MM.1S (cell line): ENCODE data around the gene LGALS12.
A peak's percentile ranks its signal among the peaks of the same experiment; 100 is the strongest.

Experiments used
- DNase-seq: peaks from one replicate; pipeline ENCODE4 v3.0.0-alpha.2; 2015
- H2AFZ ChIP-seq: fragments of 300-600 bp; sonication (generic); 2 replicates; pipeline ENCODE4 v1.6.0; 2016; ENCODE audit warnings: antibody characterized with exemption, low read length
- H3F3A ChIP-seq: fragments of 300-600 bp; sonication (generic); 2 replicates; pipeline ENCODE4 v1.6.1; 2016; ENCODE audit warnings: mild to moderate bottlenecking, antibody characterized with exemption, low read length, moderate library complexity, mixed read lengths; ENCODE audit not compliant: insufficient read depth
- H3K27ac ChIP-seq: fragments of 300-600 bp; sonication (generic); 2 replicates; pipeline ENCODE4 v1.5.1; 2016; ENCODE audit warnings: mild to moderate bottlenecking, low read length
- H3K27me3 ChIP-seq: fragments of 300-600 bp; sonication (generic); replicated peaks from 2 replicates; pipeline ENCODE4 v1.6.0; 2016; ENCODE audit warnings: low read length; ENCODE audit not compliant: insufficient read depth
- H3K36me3 ChIP-seq: fragments of 300-600 bp; sonication (generic); replicated peaks from 2 replicates; pipeline ENCODE4 v1.6.1; 2016; ENCODE audit warnings: mild to moderate bottlenecking, low read length, mixed read lengths; ENCODE audit not compliant: insufficient read depth
- H3K4me1 ChIP-seq: fragments of 300-600 bp; sonication (generic); 2 replicates; pipeline ENCODE4 v1.6.1; 2016; ENCODE audit warnings: low read length, mixed read lengths
- H3K4me2 ChIP-seq: fragments of 300-600 bp; sonication (generic); 2 replicates; pipeline ENCODE4 v1.6.0; 2016; ENCODE audit warnings: low read depth, low read length
- H3K4me3 ChIP-seq: fragments of 300-600 bp; sonication (generic); 2 replicates; pipeline ENCODE4 v1.5.1; 2016; ENCODE audit warnings: low read length, mixed read lengths
- H3K79me2 ChIP-seq: fragments of 300-600 bp; sonication (generic); 2 replicates; pipeline ENCODE4 v1.6.1; 2016; ENCODE audit warnings: mixed run types, low read length, mixed read lengths
- H3K9ac ChIP-seq: fragments of 300-600 bp; sonication (generic); 2 replicates; pipeline ENCODE4 v1.6.1; 2016; ENCODE audit warnings: low read length, mixed read lengths
- H3K9me2 ChIP-seq: fragments of 300-600 bp; sonication (generic); replicated peaks from 2 replicates; pipeline ENCODE4 v1.6.1; 2016; ENCODE audit warnings: mild to moderate bottlenecking, low read length, mixed read lengths; ENCODE audit not compliant: insufficient read depth
- H3K9me3 ChIP-seq: fragments of 300-600 bp; sonication (generic); replicated peaks from 2 replicates; pipeline ENCODE4 v1.6.1; 2016; ENCODE audit warnings: mild to moderate bottlenecking, low read length, mixed read lengths; ENCODE audit not compliant: insufficient read depth
- H4K20me1 ChIP-seq: fragments of 300-600 bp; sonication (generic); 2 replicates; pipeline ENCODE4 v1.6.1; 2016; ENCODE audit warnings: mild to moderate bottlenecking, low read length, moderate library complexity, mixed read lengths; ENCODE audit not compliant: insufficient read depth
- CTCF ChIP-seq: fragments of 300-600 bp; sonication (generic); IDR thresholded peaks from 2 replicates; pipeline ENCODE4 v1.5.1; 2016; ENCODE audit warnings: antibody characterized with exemption, low read length, mixed read lengths
- EZH2 ChIP-seq: fragments of 300-600 bp; sonication (generic); optimal IDR thresholded peaks from 2 replicates; pipeline ENCODE3; 2017; ENCODE audit warnings: low read depth, mild to moderate bottlenecking, antibody characterized with exemption, low read length, mixed read lengths
- EZH2phosphoT487 ChIP-seq: fragments of 300-600 bp; sonication (generic); IDR thresholded peaks from 2 replicates; pipeline ENCODE4 v1.6.1; 2018; ENCODE audit warnings: antibody characterized with exemption, low read length

The LGALS12 gene

GRCh38 chr11:63558459-63559157 is 52.7 kb downstream of the LGALS12 start:
- TF ChIP-seq CTCF (no peak), EZH2 (no peak), EZH2phosphoT487 (no peak)
- Histone ChIP-seq H3K36me3 (no peaks in the 10 kb centered on the region), H2AFZ (no peak overlapping the region), H3K9me2 (no peaks in the 10 kb centered on the region), H3K4me2 (no peak overlapping the region), H4K20me1 (no peaks in the 10 kb centered on the region), H3K9ac (no peak overlapping the region), H3K4me1 (peaks cover 18% of the 10 kb centered on the region), H3F3A (peaks cover 12% of the 10 kb centered on the region), H3K4me3 (no peak overlapping the region), H3K79me2 (no peaks in the 10 kb centered on the region), H3K27me3 (no peaks in the 10 kb centered on the region), H3K9me3 (no peaks in the 10 kb centered on the region), H3K27ac (no peak overlapping the region)
- no peak for DNase-seq

GRCh38 chr11:63560506-63561180 is 54.8 kb downstream of the LGALS12 start:
- Histone ChIP-seq H3F3A (peaks cover 21% of the 10 kb centered on the region), H2AFZ (no peak overlapping the region), H3K36me3 (no peaks in the 10 kb centered on the region), H3K79me2 (no peaks in the 10 kb centered on the region), H3K27ac (no peak overlapping the region), H3K27me3 (no peaks in the 10 kb centered on the region), H3K9me2 (no peaks in the 10 kb centered on the region), H3K4me2 (no peak overlapping the region), H3K9me3 (no peaks in the 10 kb centered on the region), H4K20me1 (no peaks in the 10 kb centered on the region), H3K9ac (no peak overlapping the region), H3K4me1 (peaks cover 25% of the 10 kb centered on the region), H3K4me3 (no peak overlapping the region)
- no peak for TF ChIP-seq EZH2phosphoT487
- no peak for DNase-seq

GRCh38 chr11:63563201-63564055 is 57.5 kb downstream of the LGALS12 start, which contains the start of gene PLAAT2:
Gene PLAAT2 (minus strand): TSS chr11:63563379. CDS start chr11:63563324, 55 bp downstream.
- no peaks in the 10 kb centered on the region for H3K27me3 ChIP-seq
- no peaks in the 10 kb centered on the region for H4K20me1 ChIP-seq
- H3K27ac ChIP-seq: peak within 1 kb of the TSS; percentile 83
- H3K36me3 ChIP-seq: no peaks in the 10 kb centered on the region
- peak within 1 kb of the TSS; percentile 1; the same call in 1 of the 2 replicates for H3K4me3 ChIP-seq
- no peaks in the 10 kb centered on the region for H3K79me2 ChIP-seq
- peak within 1 kb of the TSS; percentile 43; the same call in 1 of the 2 replicates for H3K4me2 ChIP-seq
- no peak within 1 kb of the TSS for H2AFZ ChIP-seq
- TF ChIP-seq EZH2: no peak
- TF ChIP-seq CTCF: no peak
- no peak for TF ChIP-seq EZH2phosphoT487
- H3K9ac ChIP-seq: peak within 1 kb of the TSS; percentile 22; the same call in 1 of the 2 replicates
- H3K4me1 ChIP-seq: peaks cover 32% of the 10 kb centered on the region
- H3K9me2 ChIP-seq: no peaks in the 10 kb centered on the region
- peak; percentile 81 for DNase-seq
- H3K9me3 ChIP-seq: no peaks in the 10 kb centered on the region
- peaks cover 21% of the 10 kb centered on the region for H3F3A ChIP-seq
